ENCODE measurements around the gene GMDS. TPM values are rescaled to one million over a fixed set of nuclear protein-coding genes. Genes with fewer than 3 reads are reported as not detected.

Gene GMDS
- total and polyA plus RNA-seq, 2 of the 4 experiments (the other 2 are of a cell fraction), result 7.3 to 21.9 TPM

- no peaks in the 10 kb centered on the region for H3K36me3 ChIP-seq (ENCODE audit: control insufficient read depth, insufficient read depth, low read length)
- no peak overlapping the region for H2AK9ac ChIP-seq (replicated peaks; ENCODE audit: low read depth, low read length, poor library complexity)
- in situ Hi-C loops (cut with MboI; ENCODE audit: low sequenced_read_pairs) (no loop called here), intact Hi-C loops (cut with micrococcal nuclease) (no loop called here), dilution Hi-C loops (cut with HindIII; ENCODE audit: low sequenced_read_pairs, unreplicated experiment) (no loop called here)
- peaks cover 3% of the 10 kb centered on the region; the same call in 1 of the 2 replicates for H3K4me1 ChIP-seq (ENCODE audit: control insufficient read depth, insufficient read depth, low read length)
- H4K5ac ChIP-seq (ENCODE audit: low read depth, low read length), result no peak overlapping the region
- H3K9me3 ChIP-seq (ENCODE audit: control insufficient read depth, insufficient read depth, low read length), result no peaks in the 10 kb centered on the region
- BruUV-seq (replicated peaks), result no TSS peak
- H3K27me3 ChIP-seq (ENCODE audit: control insufficient read depth, insufficient read depth, low read length), result no peaks in the 10 kb centered on the region
- no CpG with 5 or more reads among the region's 3 CpGs for WGBS, 2 experiments (ENCODE audit: extremely low coverage in 2 of 2, insufficient read length in 1 of 2)
- no peak overlapping the region for H3K4me3 ChIP-seq (ENCODE audit: insufficient read depth, low read depth, low read length)
- no peak overlapping the region for H3K18ac ChIP-seq (ENCODE audit: low read depth, low read length)
- ATAC-seq (ENCODE audit: low read depth) (no peak), DNase-seq (no peak)
- no peak overlapping the region for H3K23ac ChIP-seq (ENCODE audit: low read depth, low read length)
- no peak overlapping the region for H2BK15ac ChIP-seq (ENCODE audit: low read depth, low read length)
- H4K20me1 ChIP-seq (ENCODE audit: insufficient read depth, low read length), result no peaks in the 10 kb centered on the region
- no peak overlapping the region for H4K91ac ChIP-seq (ENCODE audit: insufficient read depth, low read depth, low read length)
- ChIA-PET CTCF (no interaction called here), POLR2A (ENCODE audit: unreplicated experiment) (no interaction called here)
- H3K14ac ChIP-seq (replicated peaks; ENCODE audit: low read depth, low read length), result peak overlapping the region; percentile 42; the same call in 1 of the 2 replicates
- no peak overlapping the region for H2AFZ ChIP-seq (replicated peaks; ENCODE audit: low read length, poor library complexity)
- no peak overlapping the region for H2AK5ac ChIP-seq (ENCODE audit: low read depth, low read length)
- H3K4me2 ChIP-seq (ENCODE audit: low read depth, low read length), result 0 out of 2 replicates have a peak overlapping the region, but pooled peaks have one; percentile 3
- H2BK20ac ChIP-seq (ENCODE audit: low read depth, low read length), result no peak overlapping the region
- no peaks in the 10 kb centered on the region for H3K9me1 ChIP-seq (ENCODE audit: insufficient read depth, low read length)
- no peak overlapping the region for H3K4ac ChIP-seq (ENCODE audit: low read depth, low read length)
- TF ChIP-seq FOS (IDR thresholded peaks at IDR 0.05; ENCODE audit: low read depth, low read length), result no peak
- no peak for TF ChIP-seq RFX5 (IDR thresholded peaks at IDR 0.05; ENCODE audit: low read depth, low read length)
- no peak for TF ChIP-seq NFE2L2 (IDR thresholded peaks at IDR 0.05; ENCODE audit: low read depth, low read length)
- no peak for TF ChIP-seq CHD1 (IDR thresholded peaks at IDR 0.05; ENCODE audit: low read depth, low read length)
- no peak for TF ChIP-seq CEBPB (IDR thresholded peaks at IDR 0.05; ENCODE audit: low read depth, low read length)
- no peak for TF ChIP-seq BHLHE40 (IDR thresholded peaks at IDR 0.05; ENCODE audit: low read depth, low read length)
- TF ChIP-seq MXI1 (IDR thresholded peaks at IDR 0.05; ENCODE audit: borderline replicate concordance, low read depth, low read length), result no peak
- no peak for TF ChIP-seq USF2 (IDR thresholded peaks at IDR 0.05; ENCODE audit: low read depth, low read length)
- no peak for TF ChIP-seq RAD21 (IDR thresholded peaks at IDR 0.05; ENCODE audit: low read length)
- no peak for TF ChIP-seq MAFK (IDR thresholded peaks at IDR 0.05; ENCODE audit: low read depth, low read length)
- TF ChIP-seq MAZ (IDR thresholded peaks at IDR 0.05; ENCODE audit: borderline replicate concordance, low read depth, low read length), result no peak
- TF ChIP-seq CTCF (conservative IDR thresholded peaks at IDR 0.05; ENCODE audit: low read depth, low read length), result no peak
- no peak for TF ChIP-seq SMC3 (IDR thresholded peaks at IDR 0.05; ENCODE audit: low read depth, low read length)
- no peak for TF ChIP-seq RCOR1 (IDR thresholded peaks at IDR 0.05; ENCODE audit: insufficient replicate concordance, low read length)
- no peak for TF ChIP-seq ELK1 (IDR thresholded peaks at IDR 0.05; ENCODE audit: borderline replicate concordance, low read depth, low read length)
- no peak for TF ChIP-seq POLR2A (IDR thresholded peaks at IDR 0.05; ENCODE audit: low read depth, low read length)
- H3K27ac ChIP-seq (ENCODE audit: insufficient read depth, low read length), result no peak overlapping the region
- H2BK5ac ChIP-seq (ENCODE audit: low read depth, low read length, poor library complexity, severe bottlenecking), result no peak overlapping the region
- H3K79me1 ChIP-seq (ENCODE audit: low read depth in 1 of 2, low read length in 2 of 2), result no peaks in the 10 kb centered on the region
- no peak overlapping the region; a peak in 1 of 4 replicates for H4K8ac ChIP-seq (ENCODE audit: low read depth in 2 of 2, low read length in 2 of 2)
- no peak overlapping the region for H2BK120ac ChIP-seq (ENCODE audit: low read depth, low read length)
- no peak overlapping the region for H3K56ac ChIP-seq (ENCODE audit: extremely low read depth, insufficient read depth, low read length)
- no peak overlapping the region for H3K9ac ChIP-seq (ENCODE audit: low read depth, low read length)
Measured at GRCh38 chr6:1864496-1864895, 380.9 kb downstream of the GMDS start.
